Stomach (tissue), 9 donors: ENCODE data around the gene VILL. TPM values are rescaled to one million over a fixed set of nuclear protein-coding genes. Genes with fewer than 3 reads are reported as not detected.

Experiments used
- DNase-seq, 2 donors: peaks; one replicate each; pipeline versions ENCODE4 v3.0.0 to v3.0.0-alpha.2; 2013 to 2019
- H3K27ac ChIP-seq, 5 donors: fragments of 200-600 bp in 4 of 5; sonication (generic) in 4 of 5; one replicate each; pipeline ENCODE4 v1.5.1; 2013 to 2019; ENCODE audit warnings: mild to moderate bottlenecking in 1 of 5, moderate library complexity in 1 of 5
- H3K27me3 ChIP-seq, 3 donors: fragments of 200-600 bp; sonication (generic); one replicate each; pipeline ENCODE4 v1.5.1; 2017 to 2019; ENCODE audit warnings: mixed run types in 1 of 3
- H3K36me3 ChIP-seq, 4 donors: fragments of 200-600 bp; sonication (generic); 1 replicate in 3 of 4; 2 replicates in 1 of 4; pipeline ENCODE4 v1.5.1; 2016 to 2019
- H3K4me1 ChIP-seq, 4 donors: fragments of 200-600 bp; sonication (generic); one replicate each; pipeline ENCODE4 v1.5.1; 2016 to 2019
- H3K4me3 ChIP-seq, 4 donors: fragments of 200-600 bp; sonication (generic) in 3 of 4; one replicate each; pipeline ENCODE4 v1.5.1; 2016 to 2019; ENCODE audit warnings: mild to moderate bottlenecking in 1 of 4
- H3K9me3 ChIP-seq, 4 donors: fragments of 200-600 bp; sonication (generic); one replicate each; pipeline ENCODE4 v1.5.1; 2016 to 2019
- CTCF ChIP-seq, 7 experiments: fragments of 450-650 bp in 4 of 7; fragments of 200-600 bp in 3 of 7; sonication (generic) in 3 of 7; IDR thresholded peaks; one replicate each; pipeline ENCODE4 v1.5.1; 2016 to 2019; ENCODE audit warnings: antibody characterized with exemption in 7 of 7, control low read depth in 2 of 7, mild to moderate bottlenecking in 1 of 7
- EP300 ChIP-seq: sonication (generic); formaldehyde crosslinking; IDR thresholded peaks from one replicate; pipeline ENCODE4 v1.6.1; 2017; ENCODE audit warnings: antibody characterized with exemption
- POLR2A ChIP-seq, 4 donors: fragments of 450-650 bp; IDR thresholded peaks; one replicate each; pipeline ENCODE4 v1.6.1; 2016; ENCODE audit warnings: antibody characterized with exemption in 4 of 4, control low read depth in 2 of 4, mild to moderate bottlenecking in 1 of 4, moderate library complexity in 1 of 4
- POLR2AphosphoS5 ChIP-seq, 3 donors: sonication (generic); formaldehyde crosslinking; IDR thresholded peaks; one replicate each; pipeline ENCODE4 v1.6.1; 2016; ENCODE audit warnings: antibody characterized with exemption in 3 of 3
- WGBS, 5 donors: extraction: QIAGEN DNeasy Blood & Tissue Kit in 3 of 5; methylation state at CpG; one replicate each; pipeline versions ENCODE4 v1.1.5 to v1.1.7; 2013 to 2018; 5-methylcytosine and 5-hydroxymethylcytosine counted together
- intact Hi-C: fragments of 100-400 bp; cut with DNase I; formaldehyde crosslinking; loops from one replicate; pipeline ENCODE4 v1.15.1; 2023; ENCODE audit warnings: low total_unique reads
- polyA plus RNA-seq, 3 donors: library from polyadenylated mRNA; stranded (reverse); fragments of 200-250 nt; gene quantifications; one replicate each; pipeline ENCODE4 v1.2.3, GENCODE V29; 2013
- total RNA-seq, 5 donors: library from RNA; depleted of rRNA; stranded (reverse); fragments of >200 nt; gene quantifications; one replicate each; pipeline versions ENCODE4 v1.1.0 to v1.2.3, GENCODE V29; 2014 to 2016
- donor health status: healthy with polysubstance abuse.
- donor health status: Bipolar disorder and iron deficiency.
- donor health status: healthy.

The VILL gene
- total and polyA plus RNA-seq, 8 donors = 24.1 to 202 (median 84.2) TPM

GRCh38 chr3:38011111-38011510, 20.5 kb downstream of the VILL start:
- Histone ChIP-seq H3K4me1 (peaks cover 0 to 4% (median 0%) of the 10 kb centered on the region in 4 donors), H3K36me3 (peaks cover 30 to 95% (median 79%) of the 10 kb centered on the region in 4 donors), H3K27ac (no peak overlapping the region), H3K9me3 (peaks cover 0 to 4% (median 2%) of the 10 kb centered on the region in 4 donors), H3K4me3 (no peak overlapping the region), H3K27me3 (no peaks in the 10 kb centered on the region)
- 84 to 94% (median 91%) methylated on average over 14 to 21 of the region's 21 CpGs for WGBS, 5 donors
- no peak for DNase-seq
- intact Hi-C loops = no loop called here
- TF ChIP-seq POLR2A (IDR thresholded peaks at IDR 0.05) = no peak
- no peak for TF ChIP-seq POLR2AphosphoS5 (IDR thresholded peaks at IDR 0.05)
- TF ChIP-seq EP300 = no peak
- no peak for TF ChIP-seq CTCF (IDR thresholded peaks at IDR 0.05)

GRCh38 chr3:38015485-38015884, 24.9 kb downstream of the VILL start:
- Histone ChIP-seq H3K27ac (no peak overlapping the region), H3K4me3 (no peak overlapping the region), H3K36me3 (peaks cover 22 to 94% (median 77%) of the 10 kb centered on the region in 4 donors), H3K9me3 (peaks cover 0 to 9% (median 3%) of the 10 kb centered on the region in 4 donors), H3K4me1 (peaks cover 0 to 8% (median 4%) of the 10 kb centered on the region in 4 donors), H3K27me3 (no peaks in the 10 kb centered on the region)
- WGBS, 5 donors = 69 to 84% (median 80%) methylated on average over 3 of the region's 3 CpGs
- intact Hi-C loops = no loop called here
- no peak for DNase-seq
- TF ChIP-seq CTCF (IDR thresholded peaks at IDR 0.05) = no peak
- no peak for TF ChIP-seq POLR2AphosphoS5 (IDR thresholded peaks at IDR 0.05)
- no peak for TF ChIP-seq POLR2A (IDR thresholded peaks at IDR 0.05)
- no peak for TF ChIP-seq EP300

- peaks cover 0 to 8% (median 4%) of the 10 kb centered on the region in 4 donors for H3K4me1 ChIP-seq
- peaks cover 19 to 89% (median 72%) of the 10 kb centered on the region in 4 donors for H3K36me3 ChIP-seq
- H3K9me3 ChIP-seq = peaks cover 0 to 9% (median 3%) of the 10 kb centered on the region in 4 donors
- intact Hi-C loops = no loop called here
- H3K4me3 ChIP-seq = no peak overlapping the region
- WGBS, 5 donors = 80 to 89% (median 88%) methylated on average over 3 of the region's 3 CpGs
- H3K27me3 ChIP-seq = no peaks in the 10 kb centered on the region
- no peak for DNase-seq
- TF ChIP-seq POLR2A (IDR thresholded peaks at IDR 0.05) (no peak), CTCF (IDR thresholded peaks at IDR 0.05) (no peak), POLR2AphosphoS5 (IDR thresholded peaks at IDR 0.05) (no peak), EP300 (no peak)
- no peak overlapping the region for H3K27ac ChIP-seq
Observed at GRCh38 chr3:38015984-38016383, 25.4 kb downstream of the VILL start.

- 97 to 99% (median 98%) methylated on average over 13 of the region's 13 CpGs for WGBS, 5 donors
- no peaks in the 10 kb centered on the region for H3K27me3 ChIP-seq
- H3K9me3 ChIP-seq = peaks cover 0 to 9% (median 3%) of the 10 kb centered on the region in 4 donors
- DNase-seq = no peak
- H3K27ac ChIP-seq = no peak overlapping the region
- intact Hi-C loops = no loop called here
- TF ChIP-seq POLR2AphosphoS5 (IDR thresholded peaks at IDR 0.05) = no peak
- TF ChIP-seq EP300 = no peak
- no peak for TF ChIP-seq POLR2A (IDR thresholded peaks at IDR 0.05)
- TF ChIP-seq CTCF (IDR thresholded peaks at IDR 0.05) = no peak
- H3K4me1 ChIP-seq = peaks cover 0 to 8% (median 4%) of the 10 kb centered on the region in 4 donors
- peaks cover 15 to 85% (median 68%) of the 10 kb centered on the region in 4 donors for H3K36me3 ChIP-seq
- no peak overlapping the region for H3K4me3 ChIP-seq
Observed at GRCh38 chr3:38016410-38016809, 25.8 kb downstream of the VILL start.
